AG04450 (cell line): ENCODE data around the gene KCNMB1. TPM values are rescaled to one million over a fixed set of nuclear protein-coding genes. Genes with fewer than 3 reads are reported as not detected.

Experiments used
- CTCF ChIA-PET: fragments of 300-600, 350-600 bp; formaldehyde crosslinking; extraction: SDS; loops from one replicate; lab custom pipeline; 2022; ENCODE audit warnings: antibody characterized with exemption, inconsistent platforms; lab: Charles Lee
- POLR2A ChIA-PET: fragments of 350-600 bp; formaldehyde crosslinking; extraction: SDS; loops from one replicate; lab custom pipeline; 2021; ENCODE audit warnings: antibody characterized with exemption, inconsistent platforms; lab: Yijun Ruan, JAX
- DNase-seq: peaks from one replicate; pipeline ENCODE4 v3.0.0-alpha.2; 2011; ENCODE audit warnings: low read depth, low spot score
- H3K27ac ChIP-seq: one replicate; pipeline ENCODE4 v1.5.1; 2012; ENCODE audit warnings: low read depth, low read length, control low read depth
- H3K27me3 ChIP-seq: one replicate; pipeline ENCODE4 v1.6.0; 2012; ENCODE audit warnings: low read length; ENCODE audit not compliant: control insufficient read depth, insufficient read depth
- H3K4me3 ChIP-seq: 2 replicates; pipeline ENCODE4 v1.5.1; 2011; ENCODE audit warnings: mild to moderate bottlenecking, low read depth, low read length, control low read depth
- H3K9me3 ChIP-seq: 2 replicates; pipeline ENCODE4 v1.5.1; 2012; ENCODE audit warnings: low read length; ENCODE audit not compliant: control insufficient read depth, insufficient read depth
- polyA plus RNA-seq: library from polyadenylated mRNA; depleted of rRNA; stranded (reverse); fragments of >200 nt; gene quantifications from 2 replicates; pipeline ENCODE4 v1.2.3, GENCODE V29; 2011
- TF ChIP-seq, protein P1 (sequence below): IDR thresholded peaks from 2 replicates; pipeline ENCODE4 v1.5.1; 2011; ENCODE audit warnings: low read depth, low read length, control low read depth, inconsistent platforms

Gene KCNMB1
- polyA plus RNA-seq, 1 experiment = not detected

DNA sequence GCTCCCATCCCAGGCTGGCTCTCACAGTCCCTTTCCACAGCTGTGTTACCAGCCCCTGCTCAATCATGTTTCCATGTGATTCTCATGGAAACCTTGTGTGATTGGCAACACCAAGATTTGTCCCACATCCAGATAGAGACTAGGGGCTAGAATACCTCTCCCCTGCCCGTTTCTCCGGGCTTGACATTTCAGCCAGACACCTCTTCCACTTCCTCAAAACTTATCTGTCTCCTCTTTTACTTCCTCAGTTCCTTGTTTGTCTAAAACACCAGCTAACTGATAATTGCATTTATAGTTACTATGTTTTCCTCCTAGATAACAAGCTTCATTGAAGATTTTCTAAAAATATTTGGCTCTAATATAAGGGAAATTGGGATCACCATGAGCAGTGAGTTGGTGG lies 16.6 kb upstream of the KCNMB1 start:
- no peak for DNase-seq
- H3K27me3 ChIP-seq = no peaks in the 10 kb centered on the region
- ChIA-PET POLR2A (no interaction called here), CTCF (no interaction called here)
- H3K27ac ChIP-seq = no peak overlapping the region
- H3K4me3 ChIP-seq = no peak overlapping the region
- TF ChIP-seq, protein P1, sequence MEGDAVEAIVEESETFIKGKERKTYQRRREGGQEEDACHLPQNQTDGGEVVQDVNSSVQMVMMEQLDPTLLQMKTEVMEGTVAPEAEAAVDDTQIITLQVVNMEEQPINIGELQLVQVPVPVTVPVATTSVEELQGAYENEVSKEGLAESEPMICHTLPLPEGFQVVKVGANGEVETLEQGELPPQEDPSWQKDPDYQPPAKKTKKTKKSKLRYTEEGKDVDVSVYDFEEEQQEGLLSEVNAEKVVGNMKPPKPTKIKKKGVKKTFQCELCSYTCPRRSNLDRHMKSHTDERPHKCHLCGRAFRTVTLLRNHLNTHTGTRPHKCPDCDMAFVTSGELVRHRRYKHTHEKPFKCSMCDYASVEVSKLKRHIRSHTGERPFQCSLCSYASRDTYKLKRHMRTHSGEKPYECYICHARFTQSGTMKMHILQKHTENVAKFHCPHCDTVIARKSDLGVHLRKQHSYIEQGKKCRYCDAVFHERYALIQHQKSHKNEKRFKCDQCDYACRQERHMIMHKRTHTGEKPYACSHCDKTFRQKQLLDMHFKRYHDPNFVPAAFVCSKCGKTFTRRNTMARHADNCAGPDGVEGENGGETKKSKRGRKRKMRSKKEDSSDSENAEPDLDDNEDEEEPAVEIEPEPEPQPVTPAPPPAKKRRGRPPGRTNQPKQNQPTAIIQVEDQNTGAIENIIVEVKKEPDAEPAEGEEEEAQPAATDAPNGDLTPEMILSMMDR = no peak
- no peaks in the 10 kb centered on the region for H3K9me3 ChIP-seq

DNA sequence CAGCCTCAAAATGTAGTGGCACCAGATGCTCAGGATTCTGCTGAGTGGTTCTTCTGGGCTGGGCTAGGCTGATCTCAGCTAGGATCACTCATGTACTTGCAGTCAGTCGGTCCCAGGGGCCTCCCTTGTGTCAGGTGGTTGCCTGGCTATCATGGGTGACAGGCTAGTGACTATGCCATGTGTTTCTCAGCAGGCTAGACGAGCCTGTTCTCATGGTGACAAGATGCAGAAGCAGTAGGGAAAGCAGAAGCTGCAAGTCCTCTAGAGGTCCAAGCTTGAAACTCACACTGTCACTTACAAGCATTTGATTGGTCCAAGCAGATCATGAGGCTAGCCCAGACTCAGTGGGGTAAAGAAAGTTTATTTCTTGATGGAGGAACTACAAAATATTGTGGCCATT lies 15.2 kb upstream of the KCNMB1 start:
- no peak for DNase-seq
- ChIA-PET POLR2A (no interaction called here), CTCF (no interaction called here)
- no peak overlapping the region for H3K4me3 ChIP-seq
- no peak overlapping the region for H3K27ac ChIP-seq
- H3K27me3 ChIP-seq = no peaks in the 10 kb centered on the region
- no peaks in the 10 kb centered on the region for H3K9me3 ChIP-seq
- TF ChIP-seq, protein P1 = no peak

DNA sequence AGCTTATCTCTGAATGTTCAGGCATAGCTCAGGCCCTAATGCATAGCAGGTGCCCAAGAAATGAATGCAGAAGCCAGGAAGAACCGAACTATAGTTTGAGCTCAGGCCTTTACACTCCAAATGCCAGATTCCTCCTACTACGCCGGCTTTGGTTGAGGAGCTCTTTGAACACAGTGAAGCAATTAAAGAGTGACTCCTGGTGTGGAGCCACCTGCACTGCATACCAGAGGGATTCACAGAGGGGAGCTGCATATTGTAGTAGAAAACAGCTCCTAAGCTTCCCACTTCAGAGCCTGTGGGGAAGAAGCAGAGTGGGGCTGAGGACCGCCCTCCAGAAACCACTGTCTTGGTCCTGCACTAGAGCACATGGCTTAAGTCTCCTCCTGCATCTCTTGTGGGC lies 14.5 kb upstream of the KCNMB1 start:
- TF ChIP-seq, protein P1 = no peak
- Histone ChIP-seq H3K9me3 (no peaks in the 10 kb centered on the region), H3K27me3 (no peaks in the 10 kb centered on the region), H3K4me3 (no peak overlapping the region), H3K27ac (no peak overlapping the region)
- CTCF ChIA-PET = no interaction called here
- DNase-seq = no peak
- POLR2A ChIA-PET = no interaction called here

DNA sequence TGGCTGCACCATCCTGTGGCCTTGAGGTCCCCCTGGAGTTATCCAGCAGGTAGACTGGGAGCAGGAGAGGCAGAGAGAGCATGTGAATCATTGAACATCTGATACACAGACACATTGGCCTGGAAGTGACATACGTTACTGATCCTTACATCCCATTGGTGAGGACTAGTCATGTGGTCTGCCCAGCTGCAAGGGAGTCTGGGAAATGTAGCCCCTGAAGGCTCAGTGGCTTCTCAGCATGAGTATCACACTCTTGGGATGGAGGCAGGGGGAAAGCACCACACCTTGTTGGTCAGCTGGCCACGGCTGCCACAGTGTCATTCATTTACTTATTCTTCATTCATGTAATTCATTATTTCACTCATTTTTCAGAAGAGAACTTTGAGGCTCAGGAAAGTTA lies 13.3 kb upstream of the KCNMB1 start:
- H3K4me3 ChIP-seq = no peak overlapping the region
- POLR2A ChIA-PET = no interaction called here
- TF ChIP-seq, protein P1 = no peak
- H3K9me3 ChIP-seq = no peaks in the 10 kb centered on the region
- no peak overlapping the region for H3K27ac ChIP-seq
- CTCF ChIA-PET = interaction anchor here (1.0 kb wide), 1 partner anchor 135 kb away, joined by 3 read pairs; no protein-coding TSS in a partner anchor
- no peaks in the 10 kb centered on the region for H3K27me3 ChIP-seq
- DNase-seq = no peak

DNA sequence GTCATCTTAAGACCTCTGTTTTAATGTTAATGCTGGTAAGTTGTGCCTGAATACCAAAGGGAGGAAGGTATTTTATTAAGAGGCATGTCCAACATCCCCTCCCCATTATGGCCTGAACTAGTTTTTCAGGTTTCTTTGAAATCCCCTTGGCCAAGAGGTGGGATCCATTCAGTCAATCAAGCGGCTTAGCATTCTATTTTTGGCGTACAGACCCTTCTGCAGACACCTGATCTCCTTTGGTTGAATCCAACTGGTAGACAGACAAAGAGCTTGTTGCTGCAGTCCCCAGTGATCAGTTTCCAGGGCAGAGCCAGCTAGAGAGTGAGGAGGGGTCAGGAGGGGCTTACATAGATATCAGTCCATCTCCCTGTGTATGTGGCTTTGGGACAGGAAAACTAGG lies 7.9 kb upstream of the KCNMB1 start:
- no peak overlapping the region for H3K4me3 ChIP-seq
- H3K27me3 ChIP-seq = peaks cover 4% of the 10 kb centered on the region
- H3K9me3 ChIP-seq = no peaks in the 10 kb centered on the region
- no peak for DNase-seq
- ChIA-PET POLR2A (no interaction called here), CTCF (no interaction called here)
- TF ChIP-seq, protein P1 = no peak
- H3K27ac ChIP-seq = no peak overlapping the region
